NK-92 treated with Interleukin-12 subunit alpha and Interleukin-12 subunit beta, amount 100 ng/mL, for 24 hours (cell line): ENCODE measurements around the gene MAGIX.

ENCODE experiments used
- DNase-seq: peaks from one replicate; lab custom pipeline; 2025; lab: John Stamatoyannopoulos, UW

The MAGIX gene

DNA sequence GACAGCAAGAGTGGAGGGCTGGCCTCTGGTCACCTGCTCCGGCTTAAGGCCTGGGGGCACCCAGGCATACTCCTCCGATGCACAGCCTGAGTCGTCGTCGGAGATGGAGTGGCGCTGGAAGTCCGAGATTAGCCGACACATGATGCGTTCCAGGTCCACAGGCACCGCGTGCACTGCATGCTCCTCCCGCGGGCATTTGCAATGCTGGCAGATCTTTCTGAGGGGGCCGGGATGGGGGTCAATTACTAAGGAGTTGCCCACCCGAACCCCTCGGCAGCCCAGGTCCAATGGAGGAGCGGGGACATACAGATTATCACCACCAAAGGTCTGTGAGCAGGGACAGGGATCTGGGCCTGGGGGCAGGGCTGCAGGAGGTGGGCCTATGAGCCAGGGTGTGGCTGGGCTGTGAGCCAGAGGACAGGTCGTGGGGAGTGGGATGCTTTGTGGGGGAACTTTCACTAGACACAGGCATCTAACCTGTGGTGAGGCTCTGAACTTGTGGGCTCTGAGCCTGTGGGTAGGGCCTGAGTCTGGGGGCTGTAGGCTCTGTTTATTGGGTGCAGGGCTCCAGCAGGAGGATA, 21.2 kb downstream of the MAGIX start:
- no peak for DNase-seq

DNA sequence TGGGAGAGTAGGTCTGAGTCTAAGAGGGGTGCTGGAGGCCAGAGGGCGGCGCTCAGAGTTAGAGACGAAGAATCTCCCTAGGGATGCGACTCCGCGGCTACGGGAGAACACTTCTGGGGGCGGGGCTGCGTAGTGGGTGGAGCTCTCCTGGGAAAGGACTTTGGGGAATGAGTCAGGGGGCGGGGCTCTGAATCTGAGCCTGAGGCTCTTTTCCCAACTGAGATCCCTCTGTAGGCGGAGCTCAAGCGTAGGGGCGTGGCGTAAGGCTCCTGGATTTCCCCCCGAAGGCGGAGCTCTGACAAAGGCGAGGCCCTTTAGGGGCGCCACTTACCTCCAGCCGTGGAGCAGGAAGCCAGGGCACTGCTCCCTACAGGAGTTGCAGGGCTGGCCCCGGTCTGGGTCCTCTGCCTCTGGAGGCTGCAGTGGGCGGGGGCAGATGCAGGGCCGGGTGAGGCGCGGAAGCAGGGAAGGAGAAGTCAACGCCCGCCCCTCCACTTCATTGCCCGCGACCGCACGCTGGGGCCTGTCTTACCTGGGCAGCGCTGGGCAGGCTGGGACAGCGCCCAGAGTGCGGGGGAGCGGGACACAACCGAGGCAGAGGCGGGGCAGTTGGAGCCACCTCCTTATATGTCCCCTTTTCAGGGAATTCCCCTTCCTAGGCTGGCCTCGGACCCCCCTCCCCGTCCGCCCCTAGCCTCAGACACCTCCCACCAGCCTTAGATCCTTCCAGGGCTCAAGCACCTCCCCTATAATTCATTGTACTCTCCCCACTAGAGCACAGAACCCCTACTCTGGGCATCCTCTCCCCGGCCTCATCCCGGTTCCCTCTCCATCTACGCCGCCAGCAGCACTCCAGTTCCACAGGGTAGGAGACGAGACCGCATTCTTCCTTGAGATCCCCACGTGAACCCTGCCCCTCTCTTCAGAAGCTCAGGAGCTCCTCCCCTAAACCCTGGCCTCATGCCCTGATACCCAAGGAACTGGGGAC, 22.0 kb downstream of the MAGIX start:
- no peak for DNase-seq

DNA sequence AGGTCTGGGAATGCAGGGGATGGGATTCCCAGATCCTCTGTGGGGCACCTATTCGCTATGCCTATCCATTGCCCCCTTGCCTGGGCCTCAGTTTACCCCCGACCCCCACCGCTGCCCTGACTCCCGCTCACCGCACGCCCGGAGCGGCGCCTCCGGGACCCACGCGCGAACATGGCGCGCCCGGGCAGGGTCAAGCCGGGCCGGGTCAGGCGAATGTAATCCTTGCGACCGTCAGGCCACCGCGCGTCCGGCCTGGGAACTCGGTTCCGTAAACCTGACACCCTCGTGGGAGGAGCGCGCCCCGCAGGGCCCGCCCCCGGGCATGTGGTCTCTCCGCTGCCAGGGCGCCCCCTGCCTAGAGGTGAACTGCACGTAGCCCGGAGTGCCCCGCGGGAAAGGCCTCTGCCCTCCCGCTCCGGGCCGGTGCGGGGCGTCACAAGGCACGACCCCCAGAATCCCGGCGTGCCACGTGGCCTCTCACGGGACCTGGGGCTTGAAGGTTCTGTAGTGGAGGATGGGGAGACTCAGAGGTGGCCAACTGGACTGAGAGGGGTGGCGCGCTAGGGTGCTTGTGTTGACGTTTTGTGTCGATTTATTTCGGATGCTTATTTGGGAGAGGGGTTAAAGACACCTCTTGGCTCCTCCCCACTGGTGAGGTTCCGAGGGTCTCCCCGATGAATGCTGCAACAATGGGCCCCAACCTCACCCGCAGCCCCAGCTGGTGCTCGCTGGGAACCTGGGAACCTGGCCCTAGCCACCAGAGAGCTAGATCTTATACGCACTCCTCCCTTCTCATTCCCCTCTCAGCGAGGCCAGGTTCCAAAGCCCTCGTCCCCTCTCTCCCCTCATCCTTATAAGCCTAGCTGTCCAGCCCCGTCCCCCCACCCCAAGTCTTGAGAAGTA, 23.8 kb downstream of the MAGIX start, which contains the start of gene PRICKLE3:
PRICKLE3 (minus strand) TSS at position 249 of the 903 bp plus-strand sequence; CDS start at position 173, 76 bp downstream.
- no peak for DNase-seq

DNA sequence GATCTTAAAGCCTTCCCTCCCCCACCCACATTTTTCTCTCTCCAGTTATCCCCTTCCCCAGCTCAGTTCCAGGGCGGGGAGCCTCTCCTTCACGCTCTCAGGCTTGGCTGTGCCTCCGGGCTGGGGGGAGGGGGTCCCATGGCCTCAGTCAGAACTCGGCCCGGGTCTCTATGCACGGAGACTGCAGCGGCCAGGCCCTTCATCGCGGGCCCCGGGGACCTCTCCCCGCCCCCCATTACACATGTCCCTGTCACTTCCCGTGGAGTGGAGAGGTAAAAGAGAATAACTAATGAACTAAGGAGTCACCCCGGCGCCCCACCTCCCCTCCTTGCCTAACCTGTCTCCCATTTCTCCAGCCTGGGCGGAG, 24.5 kb downstream of the MAGIX start:
- DNase-seq: no peak

DNA sequence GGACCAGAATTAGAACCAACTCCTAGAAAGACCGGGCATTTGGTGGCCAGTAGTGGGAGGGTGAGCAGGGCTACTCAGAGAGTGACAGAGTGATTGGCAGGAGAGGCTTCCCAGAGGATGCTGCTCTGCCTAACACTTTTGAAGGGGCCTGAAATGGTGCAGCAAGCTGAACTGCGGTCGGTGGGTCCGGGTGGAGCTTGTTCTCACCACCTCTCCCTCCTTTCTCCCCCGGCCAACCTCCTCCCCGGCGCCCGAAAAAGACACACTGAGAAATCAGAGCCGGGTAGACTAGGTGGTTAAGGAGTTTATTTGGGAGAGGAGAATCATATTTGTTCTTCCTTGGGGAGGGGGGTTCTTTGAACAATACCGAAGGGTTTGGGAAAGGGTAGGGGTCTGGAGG, 25.0 kb downstream of the MAGIX start:
- no peak for DNase-seq

DNA sequence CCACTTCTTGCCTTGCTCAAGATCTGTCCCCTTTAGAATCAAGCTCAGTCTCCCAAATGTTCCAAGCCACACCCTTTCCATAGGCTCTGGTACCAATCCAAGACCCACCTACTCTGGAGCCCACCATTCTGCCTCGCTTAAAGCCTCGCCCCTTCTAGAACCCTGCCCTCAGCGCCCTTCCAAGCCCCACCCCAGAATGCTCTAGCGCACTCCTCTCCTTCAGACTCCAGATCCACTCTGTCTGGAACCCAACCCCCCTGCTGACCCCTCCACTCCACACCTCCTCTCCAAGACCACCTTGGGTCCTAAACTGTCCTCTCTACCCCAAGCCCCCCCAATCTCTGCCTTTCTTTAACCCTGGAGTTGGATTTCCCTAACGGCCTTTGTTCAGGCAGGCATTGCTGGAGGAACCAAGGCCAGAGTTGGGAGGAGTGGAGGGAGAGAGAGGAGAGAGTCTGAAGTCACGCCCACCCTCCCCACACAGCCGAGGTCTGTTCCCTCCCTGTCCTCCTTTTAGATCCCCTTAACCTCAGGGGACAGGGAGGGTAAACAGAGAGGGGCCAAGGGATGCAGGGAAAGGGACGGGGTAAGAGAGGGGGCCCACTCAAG, 26.0 kb downstream of the MAGIX start:
- no peak for DNase-seq

DNA sequence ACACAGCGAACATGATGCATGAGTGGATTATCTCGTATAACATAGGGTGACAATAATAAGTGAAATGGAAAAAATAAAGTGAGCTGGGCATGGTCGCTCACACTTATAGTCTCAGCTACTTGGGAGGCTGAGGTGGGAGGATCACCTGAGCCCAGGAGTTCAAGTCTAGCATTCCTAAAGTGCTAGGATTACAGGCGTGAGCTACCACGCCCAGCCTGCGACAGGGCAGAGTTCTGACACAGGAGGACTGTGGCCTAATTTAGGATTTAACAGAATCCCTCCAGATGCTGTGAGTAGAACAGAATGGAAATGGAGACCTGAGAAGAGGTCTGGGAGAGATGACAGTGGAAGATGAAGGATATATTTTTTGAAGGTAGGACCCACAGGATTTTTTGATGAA, 27.0 kb downstream of the MAGIX start:
- no peak for DNase-seq

DNA sequence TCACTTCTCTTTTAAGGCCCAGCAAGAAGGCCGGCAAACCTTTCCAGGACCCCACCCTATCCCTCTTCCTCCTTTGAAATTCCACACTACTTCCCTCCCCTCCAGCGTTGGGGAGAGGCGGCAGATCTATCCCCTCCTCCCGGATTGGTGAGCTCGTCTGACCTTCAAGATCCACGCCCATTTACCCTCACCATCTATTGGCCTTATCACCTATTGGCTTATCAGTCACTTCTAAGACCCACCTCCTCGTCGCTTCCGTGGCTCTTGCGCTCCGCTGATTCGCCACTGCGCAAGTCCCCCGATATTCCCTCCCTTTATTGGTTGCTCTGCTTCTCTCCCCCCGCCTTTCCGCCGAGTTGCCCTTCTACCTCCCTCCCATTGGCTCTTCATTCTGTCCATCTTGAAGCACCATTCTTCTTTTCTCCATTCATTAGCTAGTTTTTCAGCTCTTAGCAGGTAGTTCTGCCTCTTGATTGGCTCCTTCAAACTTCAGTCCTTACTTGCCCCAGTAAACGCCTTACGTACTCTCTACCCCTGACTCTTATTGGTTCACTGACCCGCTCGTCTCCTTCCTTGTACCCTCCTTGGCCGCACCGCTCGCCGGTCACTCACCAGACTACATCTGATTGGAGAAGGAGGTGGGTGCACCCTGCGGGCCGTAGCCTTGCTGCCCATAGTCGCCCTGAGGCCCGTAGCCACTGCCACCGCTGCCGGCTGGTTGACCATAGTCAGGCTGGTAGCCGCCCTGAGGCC, 28.4 kb downstream of the MAGIX start:
- DNase-seq: peak; percentile 78

DNA sequence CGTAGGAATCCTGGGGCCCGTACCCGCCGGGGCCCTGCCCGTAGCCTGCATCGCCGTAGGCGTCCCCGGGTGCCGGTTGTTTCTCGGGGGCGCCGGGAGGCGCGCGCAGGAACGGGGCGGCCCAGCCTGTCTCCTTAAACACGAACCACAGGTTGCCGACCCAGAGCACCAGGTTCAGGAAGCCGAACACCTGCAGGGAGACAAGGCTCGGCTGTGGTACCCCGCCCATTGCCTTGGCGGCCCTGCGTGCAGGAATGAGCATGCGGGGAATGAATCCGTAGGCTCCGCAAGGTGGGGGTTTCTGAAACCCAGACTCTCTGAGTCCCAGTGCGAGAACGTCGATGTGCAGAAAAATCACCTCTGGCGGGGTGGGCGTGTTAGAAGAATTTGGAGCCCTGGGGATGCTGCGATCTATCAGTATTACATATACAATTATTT, 29.0 kb downstream of the MAGIX start:
- no peak for DNase-seq

DNA sequence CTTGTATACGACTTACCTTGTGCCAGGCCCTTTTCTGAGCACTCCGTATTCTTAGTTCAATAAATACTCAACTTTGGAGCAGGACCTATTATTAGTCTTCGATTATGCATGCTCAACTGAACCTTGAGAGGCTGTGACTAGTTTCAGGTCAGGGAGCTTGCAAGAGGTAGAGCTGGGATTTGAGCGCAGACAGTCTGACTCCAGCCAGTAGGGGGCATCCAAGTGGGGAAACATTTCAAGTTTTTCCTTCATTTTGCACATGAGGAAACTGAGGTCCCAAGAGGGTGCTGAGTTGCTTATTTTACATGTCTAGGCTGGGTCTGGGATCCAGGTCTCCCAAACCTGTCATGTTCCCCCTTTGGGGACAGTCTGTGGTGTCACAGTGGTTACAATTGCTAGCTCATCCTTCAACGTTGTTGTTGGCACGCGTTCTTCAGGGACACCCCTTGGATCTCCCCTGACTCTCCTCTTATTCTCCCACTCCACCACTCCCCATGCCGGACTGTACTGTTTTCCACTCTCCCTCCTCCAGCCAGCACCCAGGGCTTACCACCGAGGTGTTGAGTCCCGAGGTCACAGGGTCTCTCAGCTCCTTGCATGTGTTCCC, 30.3 kb downstream of the MAGIX start:
- DNase-seq: peak; percentile 10

DNA sequence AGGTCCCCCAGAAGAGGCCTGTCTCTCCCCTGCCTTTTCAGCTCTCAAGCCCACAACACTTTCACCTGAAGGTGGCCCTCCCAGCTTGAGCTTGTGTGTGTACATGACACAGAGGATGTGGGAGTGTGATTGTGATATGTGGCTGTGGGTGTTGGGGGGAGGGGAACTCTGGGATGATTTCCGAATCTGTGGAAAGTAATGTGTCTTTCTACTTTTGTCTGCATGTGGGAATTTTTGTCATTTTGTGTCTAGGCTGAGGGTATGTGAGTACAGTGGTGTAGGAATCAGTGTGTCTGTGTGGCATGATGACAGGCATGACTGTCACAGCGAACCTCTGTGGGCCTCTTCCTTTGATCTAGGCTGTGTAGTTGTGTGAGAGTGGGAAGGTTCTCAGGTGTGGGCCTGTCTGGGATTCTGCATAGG, 31.0 kb downstream of the MAGIX start:
- peak; percentile 7 for DNase-seq

DNA sequence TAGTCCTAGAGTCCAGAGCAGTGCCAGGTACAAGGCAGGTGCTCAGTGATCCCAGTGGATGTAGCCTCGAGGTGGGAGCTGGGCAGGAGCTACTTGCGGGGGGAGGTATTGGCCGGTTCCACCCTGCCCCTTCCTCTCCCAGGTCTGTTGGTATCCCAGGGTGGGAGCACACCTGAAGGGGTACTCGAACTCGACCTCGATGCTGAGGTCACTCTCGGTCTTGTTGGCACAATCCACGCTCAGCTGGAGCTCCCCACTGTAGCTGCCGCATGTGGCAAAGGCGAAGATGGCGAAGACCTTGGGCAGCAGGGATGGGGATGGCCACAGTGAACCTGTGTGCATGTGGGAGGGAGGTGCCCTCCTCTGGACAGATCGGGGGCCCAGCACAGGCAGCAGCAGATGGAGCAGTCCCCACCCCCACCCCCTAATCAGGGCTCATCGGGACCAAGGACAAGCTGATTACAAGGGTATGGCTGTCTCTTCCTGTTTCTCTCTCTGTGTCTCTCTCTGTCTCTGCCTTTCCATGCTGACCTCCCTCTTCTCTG, 35.1 kb downstream of the MAGIX start:
- DNase-seq: no peak

DNA sequence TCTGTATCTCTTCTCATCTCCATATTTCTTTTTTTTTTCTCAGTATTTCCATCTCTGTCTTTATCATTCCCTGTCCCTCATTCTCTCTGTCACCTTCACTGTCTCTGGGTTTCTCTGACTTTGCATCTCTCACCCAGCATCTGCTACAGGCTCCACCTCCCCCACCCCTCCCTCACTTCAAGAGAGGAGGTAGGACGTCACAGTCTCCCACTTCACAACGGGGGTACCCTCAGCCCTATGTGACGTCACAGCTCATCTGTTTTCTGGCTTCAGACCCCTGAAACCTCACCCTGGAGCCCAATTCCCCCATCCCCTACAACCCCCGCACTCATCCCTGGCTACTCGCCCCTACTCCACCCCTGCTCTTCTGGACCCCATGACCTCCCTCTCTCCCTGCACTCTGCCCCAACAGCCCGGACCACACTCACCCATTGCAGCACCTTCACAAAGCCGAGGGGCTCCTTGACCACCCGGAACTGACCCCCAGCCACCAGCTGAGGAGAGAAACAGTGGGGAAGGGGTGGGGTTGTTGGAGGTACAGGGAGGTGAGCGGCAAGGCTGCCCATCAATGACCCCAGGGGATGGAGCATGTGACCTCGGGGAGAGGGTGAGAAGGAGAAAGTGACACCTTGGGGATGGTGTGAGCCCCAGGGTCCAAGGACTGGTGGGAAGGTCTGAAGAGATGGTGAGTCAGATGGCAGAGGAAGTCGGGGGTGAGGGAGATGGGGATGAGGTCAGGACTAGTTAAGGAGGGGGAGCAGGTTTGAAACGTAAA, 36.2 kb downstream of the MAGIX start:
- peak; percentile 39 for DNase-seq

DNA sequence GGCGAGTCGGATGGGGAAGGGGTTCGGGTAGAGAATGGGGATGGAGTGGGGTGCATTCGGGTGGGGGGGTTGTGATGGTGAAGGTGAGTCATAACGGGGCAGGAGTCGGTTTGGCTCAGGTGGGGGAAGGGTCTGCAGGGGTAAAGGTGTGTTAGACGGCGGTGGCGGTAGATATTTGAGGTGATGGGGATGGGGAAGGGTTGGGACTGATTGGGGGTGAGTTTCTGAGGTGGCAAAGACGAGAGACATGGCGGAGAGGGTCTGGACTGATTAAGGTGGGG, 36.7 kb downstream of the MAGIX start:
- DNase-seq: no peak

DNA sequence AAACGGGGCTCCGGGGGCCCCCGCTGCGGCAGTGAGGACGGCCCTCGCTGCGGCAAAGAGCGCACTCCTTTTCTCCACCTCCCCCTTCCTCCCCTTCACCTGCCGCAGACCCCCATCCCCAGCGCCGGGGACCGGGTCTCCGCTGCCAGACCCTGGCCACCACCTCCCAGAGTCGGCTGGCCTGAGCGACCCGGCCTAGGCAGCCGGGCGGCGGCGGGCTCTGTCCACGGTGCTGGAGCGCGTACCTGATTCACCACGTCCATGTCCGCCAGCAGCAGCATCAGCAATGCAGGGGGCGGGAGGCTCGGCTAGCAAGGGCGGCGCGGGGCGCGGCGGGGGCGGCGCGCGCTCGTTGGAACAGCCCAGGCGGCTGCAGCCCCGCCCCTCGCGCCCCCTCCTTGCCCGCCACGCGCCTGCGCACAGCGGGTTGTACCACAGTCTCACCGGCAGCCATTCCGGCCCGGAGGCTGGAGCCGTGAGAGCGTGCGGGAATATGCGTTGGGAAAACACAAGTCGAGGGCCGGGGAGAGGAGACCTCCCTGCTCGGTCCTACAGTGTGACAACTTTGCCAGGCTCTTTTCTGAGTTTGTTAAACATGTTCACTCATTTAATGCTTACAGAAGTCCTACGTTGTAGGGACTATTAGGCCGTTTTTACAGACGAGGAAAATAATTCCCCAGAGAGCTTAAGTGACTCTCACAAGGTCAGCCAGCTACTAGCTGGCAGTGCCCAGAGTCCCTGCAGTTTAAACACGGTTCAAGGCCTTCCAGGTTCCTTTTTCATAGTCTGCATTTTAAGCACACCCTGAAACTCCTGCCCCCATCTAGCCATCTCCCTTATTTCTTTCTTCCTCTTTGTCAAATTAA, 37.6 kb downstream of the MAGIX start, which contains the start of gene SYP:
SYP (minus strand) TSS at position 288 of the 866 bp plus-strand sequence; CDS start at position 281, 7 bp downstream.
- DNase-seq: peak; percentile 79

DNA sequence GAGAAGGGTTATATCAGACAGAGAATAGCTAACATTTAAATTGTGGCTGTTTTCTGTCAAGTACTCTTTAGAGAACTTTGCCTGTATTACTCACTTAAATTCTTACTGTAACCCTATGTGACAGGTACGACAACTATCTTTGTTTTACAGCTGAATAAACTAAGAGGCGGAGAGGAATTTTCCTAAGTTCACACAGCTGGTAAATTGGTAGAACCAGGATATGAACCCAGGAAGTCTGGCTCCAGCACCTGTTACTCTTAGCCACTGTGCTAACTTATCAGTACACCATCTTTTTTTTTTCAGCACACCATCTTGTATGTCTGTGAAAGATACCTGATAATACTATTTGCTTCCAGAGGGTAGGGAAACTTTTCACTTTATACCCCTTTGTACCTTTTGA, 39.5 kb downstream of the MAGIX start:
- no peak for DNase-seq

DNA sequence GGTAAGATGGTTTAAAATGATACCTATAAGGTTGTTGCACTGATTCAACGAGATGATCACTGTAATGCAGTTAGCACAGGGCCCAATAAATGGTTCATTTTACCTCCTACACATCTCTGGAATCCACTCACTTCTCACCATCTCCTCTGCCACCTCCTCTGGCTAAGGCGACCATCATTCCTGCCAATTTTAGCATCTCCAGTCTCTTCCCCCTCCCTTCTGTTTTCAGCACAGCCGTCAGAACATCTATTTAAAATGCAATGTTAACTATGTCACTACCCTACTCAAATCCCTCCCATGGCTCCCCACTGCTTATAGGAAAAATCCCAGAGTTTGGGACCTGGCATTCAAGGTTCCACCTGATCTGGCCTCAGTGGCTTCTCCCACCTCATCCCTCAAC, 41.0 kb downstream of the MAGIX start:
- DNase-seq: no peak

DNA sequence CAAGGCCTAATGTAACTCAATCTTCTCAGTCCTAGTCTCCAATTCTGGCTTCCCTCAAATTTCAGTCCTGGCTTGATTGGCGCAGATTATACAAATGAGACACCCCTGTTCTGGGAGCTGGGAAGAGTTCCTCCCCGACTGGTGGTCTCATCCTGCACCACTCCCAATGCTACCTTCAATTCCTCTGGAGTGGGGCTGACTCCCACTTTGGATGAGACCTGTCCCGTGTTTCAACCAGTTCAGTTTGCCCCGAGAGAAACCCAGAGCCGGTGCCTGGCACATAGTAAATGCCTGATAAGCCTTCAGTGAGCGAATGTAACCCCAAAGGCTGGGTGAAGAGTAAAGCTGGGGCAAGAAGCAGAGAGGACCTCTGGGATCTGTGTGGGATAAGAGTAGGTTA, 41.5 kb downstream of the MAGIX start:
- DNase-seq: no peak

DNA sequence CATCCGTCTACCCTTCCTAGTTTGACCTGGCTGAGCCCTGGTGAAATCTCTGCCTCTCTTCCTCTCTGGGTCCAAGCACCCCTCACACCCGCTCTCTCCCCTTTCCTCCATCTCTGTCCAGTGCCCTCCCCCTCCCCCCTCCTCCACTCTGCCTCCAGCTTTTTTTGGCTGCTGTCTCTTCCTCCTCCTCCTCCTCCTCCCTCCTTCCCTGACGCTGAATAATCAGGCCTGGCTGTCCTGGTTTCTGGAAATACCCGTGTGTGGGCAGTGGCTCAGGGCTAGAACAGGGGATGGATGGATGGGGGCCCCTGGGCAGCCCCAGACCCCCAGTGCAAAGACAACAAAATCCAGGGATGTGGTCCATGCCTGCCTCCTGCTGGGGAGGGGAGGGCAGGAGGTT, 42.2 kb downstream of the MAGIX start:
- DNase-seq: no peak
